Measurements from ENCODE around the gene ABCC3.

Gene ABCC3

GRCh38 chr17:50731575-50732460 lies 97.1 kb downstream of the ABCC3 start:
- Histone ChIP-seq H3K79me2 (ENCODE audit: control insufficient read depth, low read length) (peaks cover 100% of the 10 kb centered on the region), H3K4me3 (ENCODE audit: low read length) (no peak overlapping the region), H4K20me1 (ENCODE audit: control insufficient read depth, insufficient read depth, low read depth, low read length) (peaks cover 41% of the 10 kb centered on the region), H3F3A (ENCODE audit: control insufficient read depth, insufficient read depth) (peaks cover 4% of the 10 kb centered on the region), H3K9me3 (ENCODE audit: control insufficient read depth, insufficient read depth, low read length) (no peaks in the 10 kb centered on the region), H3K9me2 (replicated peaks; ENCODE audit: control insufficient read depth, low read length) (no peaks in the 10 kb centered on the region), H3K4me2 (ENCODE audit: low read length) (no peak overlapping the region), H3K27ac (ENCODE audit: low read depth, low read length) (no peak overlapping the region), H3K4me1 (ENCODE audit: control insufficient read depth, low read length) (peaks cover 10% of the 10 kb centered on the region), H3K36me3 (ENCODE audit: control insufficient read depth, low read length) (peaks cover 58% of the 10 kb centered on the region), H3K27me3 (ENCODE audit: control insufficient read depth, low read length) (no peaks in the 10 kb centered on the region)
- TF ChIP-seq CTCF (IDR thresholded peaks at IDR 0.05; ENCODE audit: low read depth, low read length, poor library complexity, severe bottlenecking) = no peak
- TF ChIP-seq EZH2phosphoT487 (IDR thresholded peaks at IDR 0.05; ENCODE audit: borderline replicate concordance, low read length) = no peak

GRCh38 chr17:50735287-50735686 lies 100.6 kb downstream of the ABCC3 start:
- no peaks in the 10 kb centered on the region for H3K27me3 ChIP-seq (ENCODE audit: control insufficient read depth, low read length)
- H3K36me3 ChIP-seq (ENCODE audit: control insufficient read depth, low read length) = peaks cover 76% of the 10 kb centered on the region
- TF ChIP-seq CTCF (IDR thresholded peaks at IDR 0.05; ENCODE audit: low read depth, low read length, poor library complexity, severe bottlenecking) = no peak
- TF ChIP-seq EZH2phosphoT487 (IDR thresholded peaks at IDR 0.05; ENCODE audit: borderline replicate concordance, low read length) = no peak
- peaks cover 4% of the 10 kb centered on the region for H3F3A ChIP-seq (ENCODE audit: control insufficient read depth, insufficient read depth)
- no peak overlapping the region for H3K4me2 ChIP-seq (ENCODE audit: low read length)
- no peak overlapping the region for H3K4me3 ChIP-seq (ENCODE audit: low read length)
- peaks cover 10% of the 10 kb centered on the region for H3K4me1 ChIP-seq (ENCODE audit: control insufficient read depth, low read length)
- H3K79me2 ChIP-seq (ENCODE audit: control insufficient read depth, low read length) = peaks cover 100% of the 10 kb centered on the region
- H3K27ac ChIP-seq (ENCODE audit: low read depth, low read length) = no peak overlapping the region
- no peaks in the 10 kb centered on the region for H3K9me3 ChIP-seq (ENCODE audit: control insufficient read depth, insufficient read depth, low read length)
- peaks cover 30% of the 10 kb centered on the region for H4K20me1 ChIP-seq (ENCODE audit: control insufficient read depth, insufficient read depth, low read depth, low read length)
- no peaks in the 10 kb centered on the region for H3K9me2 ChIP-seq (replicated peaks; ENCODE audit: control insufficient read depth, low read length)

GRCh38 chr17:50737118-50737698 lies 102.5 kb downstream of the ABCC3 start:
- H4K20me1 ChIP-seq (ENCODE audit: control insufficient read depth, insufficient read depth, low read depth, low read length) = peaks cover 16% of the 10 kb centered on the region
- no peak for TF ChIP-seq CTCF (IDR thresholded peaks at IDR 0.05; ENCODE audit: low read depth, low read length, poor library complexity, severe bottlenecking)
- no peak for TF ChIP-seq EZH2phosphoT487 (IDR thresholded peaks at IDR 0.05; ENCODE audit: borderline replicate concordance, low read length)
- no peak overlapping the region for H3K4me3 ChIP-seq (ENCODE audit: low read length)
- no peak overlapping the region for H3K27ac ChIP-seq (ENCODE audit: low read depth, low read length)
- H3K4me2 ChIP-seq (ENCODE audit: low read length) = no peak overlapping the region
- no peaks in the 10 kb centered on the region for H3K9me2 ChIP-seq (replicated peaks; ENCODE audit: control insufficient read depth, low read length)
- peaks cover 95% of the 10 kb centered on the region for H3K79me2 ChIP-seq (ENCODE audit: control insufficient read depth, low read length)
- no peaks in the 10 kb centered on the region for H3K27me3 ChIP-seq (ENCODE audit: control insufficient read depth, low read length)
- H3K9me3 ChIP-seq (ENCODE audit: control insufficient read depth, insufficient read depth, low read length) = no peaks in the 10 kb centered on the region
- H3K4me1 ChIP-seq (ENCODE audit: control insufficient read depth, low read length) = peaks cover 3% of the 10 kb centered on the region
- peaks cover 9% of the 10 kb centered on the region; the same call in 1 of the 2 replicates for H3F3A ChIP-seq (ENCODE audit: control insufficient read depth, insufficient read depth)
- H3K36me3 ChIP-seq (ENCODE audit: control insufficient read depth, low read length) = peaks cover 79% of the 10 kb centered on the region

All from DOHH2 (cell line).